HG02852 (cell line): ENCODE measurements around the gene CYCS.

Source experiments
- ATAC-seq: cut with Tn5 transposase; IDR thresholded peaks from one replicate; pipeline ENCODE4 v1.9.1; 2021; ENCODE audit warnings: mild to moderate bottlenecking, moderate library complexity; ENCODE audit not compliant: unreplicated experiment

The CYCS gene

DNA sequence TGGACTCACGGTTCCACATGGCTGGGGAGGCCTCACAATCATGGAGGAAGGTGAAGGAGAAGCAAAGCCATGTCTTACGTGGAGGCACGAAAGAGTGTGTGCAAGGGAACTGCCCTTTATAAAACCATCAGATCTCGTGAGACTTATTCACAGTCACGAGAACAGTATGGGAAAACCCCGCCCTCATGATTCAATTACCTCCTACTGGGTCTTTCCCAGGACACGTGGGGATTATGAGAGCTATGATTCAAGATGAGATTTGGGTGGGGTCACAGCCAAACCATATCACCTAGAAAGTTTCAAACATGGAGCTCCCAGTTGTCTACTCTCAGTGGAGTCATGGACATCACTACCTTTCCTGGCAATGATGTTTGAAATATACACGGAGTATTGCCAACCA, 49.6 kb downstream of the CYCS start:
- ATAC-seq = no peak

DNA sequence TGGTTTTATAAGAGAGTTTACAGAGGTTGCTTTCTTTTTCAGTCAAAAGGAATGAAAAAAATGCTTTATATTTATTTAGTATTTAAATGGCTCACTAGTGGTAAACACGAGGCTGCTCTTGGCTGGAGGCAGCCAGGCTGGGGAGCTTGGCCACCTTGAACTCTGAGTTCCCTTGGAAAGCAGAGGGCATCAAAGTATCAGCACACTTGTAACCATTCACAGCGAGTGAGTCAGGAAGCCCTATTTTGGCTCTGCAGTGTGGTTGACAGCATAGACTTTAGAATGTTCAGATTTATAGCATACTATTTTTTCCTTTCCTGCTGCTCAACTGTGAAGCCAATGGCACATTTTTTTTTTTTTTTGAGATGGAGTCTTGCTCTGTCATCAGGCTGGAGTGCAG, 51.6 kb downstream of the CYCS start:
- ATAC-seq = no peak
